WTC11 (cell line): ENCODE measurements around the gene MAMSTR. TPM values are rescaled to one million over a fixed set of nuclear protein-coding genes. Genes with fewer than 3 reads are reported as not detected.
A peak's percentile ranks its signal among the peaks of the same experiment; 100 is the strongest.

ENCODE experiments used
- ARID4B ChIP-seq: sonication (generic); formaldehyde crosslinking; IDR thresholded peaks from 2 replicates; pipeline ENCODE4 v1.8.0; 2023; ENCODE audit warnings: missing genetic modification reagents, mild to moderate bottlenecking, borderline replicate concordance
- CBFB ChIP-seq: sonication (generic); formaldehyde crosslinking; IDR thresholded peaks from 2 replicates; pipeline ENCODE4 v1.8.1; 2022; ENCODE audit warnings: mild to moderate bottlenecking, low read depth, missing genetic modification reagents
- CREB1 ChIP-seq: sonication (generic); formaldehyde crosslinking; IDR thresholded peaks from 2 replicates; pipeline ENCODE4 v1.8.0; 2023; ENCODE audit warnings: mild to moderate bottlenecking, missing genetic modification reagents
- ELF4 ChIP-seq: sonication (generic); formaldehyde crosslinking; IDR thresholded peaks from 2 replicates; pipeline ENCODE4 v1.8.1; 2022; ENCODE audit warnings: low read depth, mild to moderate bottlenecking, moderate library complexity, missing genetic modification reagents
- ETV6 ChIP-seq: sonication (generic); formaldehyde crosslinking; IDR thresholded peaks from 2 replicates; pipeline ENCODE4 v1.8.1; 2022; ENCODE audit warnings: mild to moderate bottlenecking, missing genetic modification reagents
- FOXJ3 ChIP-seq: sonication (generic); formaldehyde crosslinking; IDR thresholded peaks from 2 replicates; pipeline ENCODE4 v1.9.0; 2021; ENCODE audit warnings: missing genetic modification reagents, mild to moderate bottlenecking, borderline replicate concordance
- FOXP4 ChIP-seq: sonication (generic); formaldehyde crosslinking; IDR thresholded peaks from 2 replicates; pipeline ENCODE4 v1.8.0; 2022; ENCODE audit warnings: mild to moderate bottlenecking, missing genetic modification reagents
- GTF2I ChIP-seq: fragments of 250-450 bp; sonication (Bioruptor Pico); conservative IDR thresholded peaks from 2 replicates; pipeline ENCODE4 v1.4.0; 2021; ENCODE audit warnings: mild to moderate bottlenecking
- NFYB ChIP-seq: sonication (generic); formaldehyde crosslinking; conservative IDR thresholded peaks from 2 replicates; pipeline ENCODE4 v1.8.0; 2022; ENCODE audit warnings: low read depth, missing genetic modification reagents
- PRDM15 ChIP-seq: sonication (generic); formaldehyde crosslinking; IDR thresholded peaks from 2 replicates; pipeline ENCODE4 v1.8.0; 2022; ENCODE audit warnings: missing genetic modification reagents
- RELA ChIP-seq: sonication (generic); formaldehyde crosslinking; IDR thresholded peaks from 2 replicates; pipeline ENCODE4 v1.8.1; 2022; ENCODE audit warnings: missing genetic modification reagents, mild to moderate bottlenecking, borderline replicate concordance
- SOX15 ChIP-seq: fragments of 250-450 bp; sonication (Bioruptor Pico); IDR thresholded peaks from 2 replicates; pipeline ENCODE4 v1.9.0; 2021; ENCODE audit warnings: mild to moderate bottlenecking
- SP1 ChIP-seq: sonication (generic); formaldehyde crosslinking; conservative IDR thresholded peaks from 2 replicates; pipeline ENCODE4 v1.8.1; 2022; ENCODE audit warnings: missing genetic modification reagents
- TEAD4 ChIP-seq: sonication (generic); formaldehyde crosslinking; IDR thresholded peaks from 2 replicates; pipeline ENCODE4 v1.8.0; 2022; ENCODE audit warnings: mild to moderate bottlenecking, missing genetic modification reagents
- ZNF317 ChIP-seq: sonication (generic); formaldehyde crosslinking; IDR thresholded peaks from 2 replicates; pipeline ENCODE4 v1.8.1; 2023; ENCODE audit warnings: low read depth, mild to moderate bottlenecking, moderate library complexity, missing genetic modification reagents, borderline replicate concordance
- ZNF416 ChIP-seq: fragments of 250-450 bp; sonication (Bioruptor Pico); IDR thresholded peaks from 2 replicates; pipeline ENCODE4 v1.9.0; 2021; ENCODE audit warnings: mild to moderate bottlenecking, inconsistent platforms
- total RNA-seq: library from RNA; stranded (reverse); gene quantifications from 3 replicates; pipeline ENCODE4 v1.2.3, GENCODE V29; 2021

MAMSTR gene
- total RNA-seq, 1 experiment from 2014 or later = 1.4 TPM

- no peak for TF ChIP-seq ARID4B (CRISPR knock-in tag)
- no peak for TF ChIP-seq CREB1 (CRISPR knock-in tag)
- no peak for TF ChIP-seq ZNF317 (CRISPR knock-in tag)
- no peak for TF ChIP-seq NFYB (CRISPR knock-in tag)
- no peak for TF ChIP-seq ELF4 (CRISPR knock-in tag)
- no peak for TF ChIP-seq FOXJ3
- TF ChIP-seq PRDM15 = peak; percentile 82
- no peak for TF ChIP-seq RELA (CRISPR knock-in tag)
- TF ChIP-seq FOXP4 (CRISPR knock-in tag) = no peak
- no peak for TF ChIP-seq CBFB (CRISPR knock-in tag)
- TF ChIP-seq SOX15 (CRISPR knock-in tag) = no peak
- no peak for TF ChIP-seq SP1 (CRISPR knock-in tag)
- TF ChIP-seq TEAD4 (CRISPR knock-in tag) = no peak
- TF ChIP-seq ETV6 (CRISPR knock-in tag) = no peak
- TF ChIP-seq ZNF416 (CRISPR knock-in tag) = no peak
- no peak for TF ChIP-seq GTF2I (CRISPR knock-in tag)
- TF ChIP-seq, all 79 proteins: peak for 7
Observed at GRCh38 chr19:48755084-48755641, 35.6 kb upstream of the MAMSTR start, which contains the start of gene FGF21 (continued).
